Measurements from ENCODE around the gene MMD2. TPM values are rescaled to one million over a fixed set of nuclear protein-coding genes. Genes with fewer than 3 reads are reported as not detected.
"Not testable (repeated sequence)": the region's sequence is repeated elsewhere in the genome, so short reads cannot be mapped to it uniquely, and the experiment has no call there.

Gene MMD2
- total RNA-seq, 1 donor from 2014 or later = not detected

DNA sequence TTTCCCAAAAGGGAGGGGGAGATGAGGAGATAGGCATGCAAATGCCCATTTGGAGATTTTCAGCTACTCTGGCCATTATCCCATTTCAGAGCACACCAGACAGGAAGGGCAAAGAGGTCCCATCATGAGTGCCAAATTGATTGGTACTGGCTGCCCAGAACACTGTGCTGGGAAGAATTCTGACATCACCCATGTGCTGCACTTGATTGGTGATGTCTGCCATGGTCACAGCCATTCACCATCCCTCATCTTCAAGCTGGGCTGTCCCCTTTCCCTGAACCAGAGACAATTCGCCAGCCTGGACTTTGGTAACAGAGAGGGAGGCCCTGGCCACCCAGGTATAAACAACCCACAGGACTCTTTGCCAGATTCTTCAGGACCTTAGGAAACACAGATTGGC, 52.3 kb downstream of the MMD2 start:
- ATAC-seq = no peak

DNA sequence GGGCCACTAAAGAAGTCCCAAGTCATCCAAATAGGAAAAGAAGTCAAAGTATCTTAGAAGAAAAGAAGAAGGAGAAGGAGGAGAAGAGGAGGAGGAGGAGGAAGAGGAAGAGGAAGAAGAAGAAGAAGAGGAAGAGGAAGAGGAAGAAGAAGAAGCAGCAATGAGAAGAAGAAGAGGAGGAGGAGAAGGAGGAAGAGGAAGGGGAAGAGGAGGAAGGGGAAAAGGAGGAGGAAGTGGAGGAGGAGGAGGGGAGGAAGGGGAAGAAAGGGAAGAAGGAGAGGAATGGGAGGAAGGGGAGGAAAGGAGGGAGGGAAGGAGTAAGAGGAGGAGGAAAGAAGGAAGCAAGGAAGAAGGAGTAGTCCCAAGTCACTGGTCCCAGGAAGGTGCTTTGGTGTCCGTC, 53.8 kb downstream of the MMD2 start:
- DNase-seq = no peak
- no peak for ATAC-seq
- intact Hi-C loops (cut with micrococcal nuclease) = no loop called here

More for the DNA sequence above, 52.3 kb downstream of the MMD2 start:
- intact Hi-C loops (cut with micrococcal nuclease) = no loop called here
- no peak for DNase-seq

DNA sequence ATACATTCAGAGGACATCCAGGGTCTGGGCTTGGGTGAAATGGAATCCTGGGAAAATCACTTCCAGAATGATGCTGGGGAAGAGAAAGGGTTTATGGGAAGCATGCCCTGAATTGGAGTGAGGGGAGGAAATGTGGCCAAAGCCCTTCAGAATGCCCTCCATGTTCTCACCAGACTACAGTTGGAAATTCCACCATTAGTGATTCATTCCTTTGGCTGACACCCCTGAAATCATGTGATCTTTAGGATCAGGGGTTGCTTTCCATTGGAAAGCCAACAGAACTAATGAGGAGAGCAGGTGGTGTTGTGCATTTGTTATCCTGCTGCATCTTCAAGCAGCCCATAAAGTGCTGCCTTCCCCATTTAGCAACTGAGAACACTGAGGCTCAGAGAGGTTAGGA, 54.6 kb downstream of the MMD2 start:
- intact Hi-C loops (cut with micrococcal nuclease) = no loop called here
- ATAC-seq (no peak), DNase-seq (no peak)

DNA sequence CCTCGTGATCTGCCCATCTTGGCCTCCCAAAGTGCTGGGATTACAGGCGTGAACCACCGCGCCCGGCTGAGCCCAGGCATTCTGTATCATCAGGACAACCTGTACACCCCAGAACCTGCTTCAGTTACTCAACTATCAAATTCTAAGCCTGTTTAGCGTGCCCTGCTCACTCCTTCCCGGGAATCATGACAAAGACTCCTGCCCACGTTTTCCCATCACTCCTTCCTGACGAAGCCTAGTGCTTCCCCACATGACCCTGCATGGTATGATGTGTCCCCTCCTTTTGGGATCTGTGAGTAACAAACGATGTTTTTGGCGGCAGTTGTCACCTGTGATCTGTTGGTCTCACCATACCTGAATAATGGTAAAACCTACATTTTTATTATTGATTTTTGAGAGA, 63.2 kb downstream of the MMD2 start:
- ATAC-seq (no peak), DNase-seq (no peak)
- intact Hi-C loops (cut with micrococcal nuclease) = no loop called here

DNA sequence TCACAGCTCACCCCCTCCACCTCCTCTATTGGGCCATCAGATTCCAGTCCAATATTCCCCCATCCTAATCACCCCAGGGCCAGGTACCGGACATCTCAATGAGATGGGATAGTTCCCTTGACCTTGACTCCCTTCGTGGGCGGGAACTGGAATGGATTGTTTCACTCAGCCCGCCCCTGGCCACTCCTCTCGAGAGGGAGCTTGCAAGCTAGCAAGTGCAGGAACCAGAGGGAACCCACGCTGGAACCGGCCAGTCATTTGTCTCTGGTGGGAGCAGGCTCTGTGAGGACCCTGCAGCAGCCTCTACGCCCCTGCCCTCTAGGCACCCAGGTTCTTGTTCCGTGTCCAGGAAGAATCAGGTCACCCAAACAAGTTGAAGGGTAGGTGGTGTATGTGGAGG, 64.5 kb downstream of the MMD2 start:
- intact Hi-C loops (cut with micrococcal nuclease) = no loop called here
- no peak for ATAC-seq
- no peak for DNase-seq

DNA sequence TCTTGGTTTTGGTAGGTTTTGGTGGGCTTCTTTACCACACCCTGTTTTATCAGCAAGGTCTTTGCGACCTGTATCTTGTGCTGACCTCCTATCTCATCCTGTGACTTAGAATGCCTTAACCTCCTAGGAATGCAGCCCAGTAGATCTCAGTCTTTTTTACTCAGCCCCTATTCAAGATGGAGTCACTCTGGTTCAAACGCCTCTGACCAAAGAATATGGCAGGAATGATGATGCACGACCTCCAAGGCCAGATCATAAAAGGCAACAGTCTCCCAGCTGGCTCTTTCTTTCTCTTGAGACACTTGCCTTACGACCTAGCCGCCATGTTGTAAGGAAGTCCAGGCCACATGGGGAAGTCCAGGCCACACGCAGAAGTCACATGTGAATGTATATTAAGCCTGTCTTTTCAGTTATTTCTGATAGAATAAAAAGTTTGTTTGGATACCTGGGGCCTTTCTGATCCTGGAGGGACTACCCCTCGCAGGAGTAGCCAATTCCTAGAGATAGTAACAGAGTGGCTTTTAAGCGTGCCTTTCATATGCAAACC, 65.0 kb downstream of the MMD2 start:
- intact Hi-C loops (cut with micrococcal nuclease) = no loop called here
- DNase-seq = no peak
- ATAC-seq = no peak

DNA sequence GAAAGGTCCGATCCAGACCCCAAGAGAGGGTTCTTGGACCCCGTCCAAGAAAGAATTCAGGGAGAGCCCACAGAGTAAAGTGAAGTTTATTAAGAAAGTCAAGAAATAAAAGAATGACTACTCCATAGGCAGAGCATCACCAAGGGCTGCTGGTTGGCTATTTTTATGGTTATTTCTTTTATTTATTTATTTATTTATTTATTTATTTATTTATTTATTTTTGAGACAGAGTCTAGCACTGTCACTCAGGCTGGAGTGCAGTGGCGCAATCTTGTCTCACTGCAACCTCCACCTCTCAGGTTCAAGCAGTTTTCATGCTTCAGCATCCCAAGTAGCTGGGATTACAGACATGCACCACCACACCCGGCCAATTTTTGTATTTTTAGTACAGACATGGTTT, 65.8 kb downstream of the MMD2 start:
- ATAC-seq; DNase-seq; intact Hi-C loops (cut with micrococcal nuclease): not testable (repeated sequence)

DNA sequence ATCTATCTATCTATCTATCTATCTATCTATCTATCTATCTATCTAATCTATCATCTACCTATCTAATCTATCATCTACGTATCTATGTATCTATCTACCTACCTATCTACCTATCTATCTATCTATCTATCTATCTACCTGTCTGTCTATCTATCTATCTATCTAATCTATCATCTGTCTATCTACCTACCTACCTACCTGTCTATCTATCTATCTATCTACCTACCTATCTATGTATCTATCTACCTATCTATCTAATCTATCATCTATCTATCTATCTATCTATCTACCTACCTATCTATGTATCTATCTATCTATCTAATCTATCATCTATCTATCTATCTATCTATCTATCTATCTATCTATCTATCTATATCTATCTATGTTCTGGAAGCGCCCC, 67.5 kb downstream of the MMD2 start:
- intact Hi-C loops (cut with micrococcal nuclease); DNase-seq; ATAC-seq: not testable (repeated sequence)

DNA sequence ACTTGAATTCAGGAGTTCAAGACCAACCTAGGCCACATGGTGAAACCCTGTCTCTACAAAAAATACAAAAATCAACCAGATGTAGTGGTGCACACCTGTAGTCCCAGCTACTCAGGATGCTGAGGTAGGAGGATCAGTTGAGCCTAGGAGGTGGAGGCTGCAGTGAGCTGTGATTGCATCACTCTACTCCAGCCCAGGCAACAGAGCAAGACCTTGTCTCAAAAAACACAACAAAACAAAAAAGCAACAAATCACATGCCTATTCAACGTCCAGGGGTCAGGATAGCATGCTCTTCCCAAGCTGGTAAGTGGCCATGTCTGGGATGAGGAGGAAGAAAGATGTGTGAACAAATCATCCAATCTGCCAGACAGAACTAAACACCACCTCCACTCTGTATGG, 69.3 kb downstream of the MMD2 start:
- intact Hi-C loops (cut with micrococcal nuclease) = no loop called here
- DNase-seq (no peak), ATAC-seq (no peak)

DNA sequence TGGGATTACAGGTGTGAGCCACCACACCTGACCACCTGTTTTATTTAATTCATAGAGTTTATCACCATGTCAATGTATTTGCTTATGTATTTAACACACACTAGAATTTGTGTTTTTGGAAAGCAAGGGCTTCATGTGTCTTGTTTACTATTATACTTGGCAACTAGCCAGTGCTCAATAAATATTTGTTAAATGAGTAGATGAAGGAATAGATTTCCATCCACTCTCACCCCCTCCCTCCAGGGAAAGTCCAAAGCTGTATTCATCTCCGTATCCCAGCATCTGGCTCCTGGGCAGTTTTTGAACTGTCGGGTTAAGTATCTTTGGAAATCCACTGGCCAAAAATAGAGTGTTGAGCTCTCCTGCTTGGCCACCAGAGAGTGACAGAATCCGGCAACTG, 70.8 kb downstream of the MMD2 start:
- ATAC-seq (no peak), DNase-seq (no peak)
- intact Hi-C loops (cut with micrococcal nuclease) = no loop called here

DNA sequence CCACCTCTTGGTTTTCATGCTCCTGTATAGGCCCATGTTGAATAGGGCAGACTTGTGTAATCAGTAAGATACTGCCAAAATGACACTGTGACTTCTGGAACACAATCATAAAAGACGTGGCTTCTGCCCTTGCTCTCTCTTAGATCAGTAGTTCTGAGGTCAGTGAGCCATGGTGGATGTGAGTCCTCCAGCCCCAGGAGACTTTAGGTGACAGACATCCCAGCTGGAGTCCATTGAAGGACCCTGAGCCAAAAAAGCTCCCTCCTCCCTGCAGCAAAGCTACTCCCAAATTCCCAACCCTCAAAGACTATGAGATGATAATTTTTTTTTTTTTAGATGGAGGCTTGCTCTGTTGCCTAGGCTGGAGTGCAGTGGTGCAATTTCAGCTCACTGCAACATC, 72.3 kb downstream of the MMD2 start:
- DNase-seq = no peak
- no peak for ATAC-seq
- intact Hi-C loops (cut with micrococcal nuclease) = no loop called here

DNA sequence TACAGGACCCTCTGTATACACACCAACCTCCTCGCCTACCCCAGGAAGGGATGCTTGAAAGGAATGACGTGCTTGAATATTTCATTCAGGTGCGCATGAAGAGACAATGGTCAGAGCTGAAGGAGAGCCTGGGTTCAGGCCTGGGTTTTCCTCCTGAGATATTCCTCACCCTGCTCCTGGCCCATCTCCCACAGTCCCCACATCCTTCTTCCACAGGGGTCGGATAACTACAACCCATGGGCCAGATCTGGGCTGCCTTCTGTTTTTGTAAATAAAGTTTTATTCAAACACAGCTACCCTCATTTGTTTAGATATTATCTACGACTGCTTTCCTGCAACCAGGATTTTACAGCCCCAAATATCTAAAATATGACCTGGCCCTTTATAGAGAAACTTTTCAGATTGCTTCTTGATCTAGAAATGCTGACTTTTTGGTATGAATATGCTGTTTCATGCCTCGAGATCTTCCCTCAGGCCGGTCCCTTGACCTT, 73.6 kb downstream of the MMD2 start:
- ATAC-seq (no peak), DNase-seq (no peak)
- intact Hi-C loops (cut with micrococcal nuclease) = no loop called here

DNA sequence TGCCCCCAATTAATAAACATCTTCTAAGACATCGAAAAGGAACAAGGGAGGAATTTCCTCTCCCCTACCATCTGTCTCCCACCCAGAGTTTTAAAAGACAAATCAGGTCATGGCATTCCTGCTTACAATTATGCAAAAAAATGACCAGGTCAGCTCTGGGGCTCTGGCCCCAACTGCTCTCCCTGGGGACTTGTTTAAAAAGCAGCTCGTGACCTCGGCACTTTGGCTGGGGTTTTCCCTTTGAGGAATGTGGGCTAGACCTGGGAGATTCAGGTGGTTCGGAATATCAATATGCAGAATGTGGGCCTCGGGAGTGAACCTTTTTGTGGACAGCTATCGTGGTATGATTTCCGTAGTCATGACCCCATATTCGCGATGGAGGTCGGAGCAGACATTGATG, 74.8 kb downstream of the MMD2 start:
- DNase-seq = no peak
- intact Hi-C loops (cut with micrococcal nuclease) = no loop called here

DNA sequence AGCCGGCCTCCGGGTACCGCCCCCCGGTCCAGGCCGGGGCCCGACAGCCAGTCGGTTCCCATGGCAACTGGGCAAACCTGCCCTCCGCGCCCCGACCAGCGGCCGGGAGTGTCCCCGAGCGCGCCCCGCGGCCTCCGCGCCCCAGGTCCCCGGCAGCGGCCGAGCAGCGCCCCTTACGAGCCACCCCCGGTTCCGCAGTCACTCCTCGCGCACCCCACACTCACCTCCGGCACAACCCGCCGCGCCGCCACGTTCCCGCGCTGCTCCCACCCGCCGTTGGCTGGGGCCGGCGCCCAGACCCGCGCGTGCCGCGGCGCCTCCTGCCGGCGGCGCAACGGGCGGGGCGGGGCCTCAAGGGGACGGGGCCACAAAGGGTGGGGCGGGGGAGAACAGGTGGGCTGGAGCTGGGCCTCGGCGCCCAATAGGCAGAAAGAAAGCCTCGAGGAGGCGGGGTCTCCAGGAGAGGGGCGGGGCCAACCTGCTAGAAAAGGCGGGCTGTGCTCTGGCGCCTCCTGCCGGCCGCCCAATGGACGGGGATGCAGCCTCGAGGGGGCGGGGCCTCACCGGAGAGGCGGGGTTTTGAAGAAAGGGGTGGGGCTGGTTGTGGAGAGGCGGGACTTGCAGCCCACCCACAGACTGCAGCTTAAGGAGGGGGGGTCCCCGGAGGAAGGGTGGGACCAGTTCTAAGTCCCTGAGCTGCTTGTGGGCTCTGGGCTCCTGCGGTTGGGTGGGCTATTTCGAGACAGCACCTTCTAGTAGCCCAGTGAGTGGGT, 75.4 kb downstream of the MMD2 start, which contains the start of gene RADIL:
TSS of gene RADIL (minus strand) at position 345 of the 773 bp plus-strand sequence. CDS start 5,577 bp downstream, outside the sequence.
- peak; percentile 96 for DNase-seq
- ATAC-seq = peak; percentile 92
- intact Hi-C loops (cut with micrococcal nuclease) = no loop called here

More for the DNA sequence above, 74.8 kb downstream of the MMD2 start:
- ATAC-seq = no peak

DNA sequence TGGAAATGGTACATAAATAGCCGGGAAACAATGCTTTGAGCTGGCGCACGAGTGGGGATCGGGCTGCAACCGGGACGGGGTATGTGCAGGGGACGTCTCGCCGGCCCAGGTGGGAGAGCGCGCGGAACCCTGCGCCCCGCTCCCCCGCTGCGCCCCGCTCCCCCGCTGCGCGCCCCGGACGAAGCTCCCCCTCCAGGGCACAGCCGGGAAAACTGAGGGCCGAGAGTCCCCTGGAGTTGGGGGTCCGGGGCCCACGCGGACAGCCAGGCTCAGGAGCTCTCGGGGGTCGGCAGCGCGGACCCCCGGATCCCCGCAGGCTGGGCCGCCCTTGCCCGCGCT, 76.0 kb downstream of the MMD2 start:
- intact Hi-C loops (cut with micrococcal nuclease) = no loop called here
- no peak for DNase-seq
- no peak for ATAC-seq

DNA sequence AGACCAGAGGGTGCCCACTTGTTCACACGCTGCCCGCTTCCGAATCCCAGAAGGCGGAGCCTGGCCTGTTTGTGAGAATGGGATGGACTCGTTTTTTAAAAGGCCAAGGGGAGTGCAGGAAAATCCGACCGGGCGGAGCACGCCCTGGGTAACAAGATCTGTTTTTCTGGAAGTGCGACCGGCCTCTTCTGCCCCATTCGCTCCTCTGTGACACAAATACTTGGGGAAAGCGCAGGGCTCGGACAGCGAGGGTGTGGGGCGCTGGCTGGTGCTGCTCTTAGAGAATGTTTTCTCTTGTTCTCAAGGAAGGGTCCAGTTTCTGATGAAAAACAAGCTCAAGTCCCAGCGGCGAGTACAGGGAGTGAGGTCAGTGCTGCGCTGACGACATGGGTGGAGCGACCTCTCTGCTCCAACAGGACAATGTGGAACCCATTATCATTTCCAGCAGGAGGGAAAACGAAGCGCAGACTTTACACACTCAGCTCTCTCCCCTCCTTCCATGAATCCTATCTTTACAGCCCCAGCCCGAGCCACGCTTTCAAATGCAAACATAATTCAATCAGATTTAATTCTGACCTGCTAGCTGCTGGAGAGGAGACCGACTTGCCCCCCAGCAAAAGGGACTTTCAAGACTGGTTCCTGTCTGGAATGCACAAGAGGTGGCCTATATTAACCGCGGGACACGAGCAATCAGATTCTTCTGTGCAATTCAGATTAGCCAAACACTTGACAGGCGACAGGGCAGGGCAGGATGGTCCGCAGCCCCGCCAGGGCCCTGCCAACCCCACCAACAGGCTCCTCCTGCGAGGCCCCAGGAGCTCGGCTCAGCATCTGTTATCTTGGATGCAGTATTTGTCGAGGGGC, 76.6 kb downstream of the MMD2 start:
- intact Hi-C loops (cut with micrococcal nuclease) = no loop called here
- peak; percentile 78 for ATAC-seq
- peak; percentile 77 for DNase-seq

DNA sequence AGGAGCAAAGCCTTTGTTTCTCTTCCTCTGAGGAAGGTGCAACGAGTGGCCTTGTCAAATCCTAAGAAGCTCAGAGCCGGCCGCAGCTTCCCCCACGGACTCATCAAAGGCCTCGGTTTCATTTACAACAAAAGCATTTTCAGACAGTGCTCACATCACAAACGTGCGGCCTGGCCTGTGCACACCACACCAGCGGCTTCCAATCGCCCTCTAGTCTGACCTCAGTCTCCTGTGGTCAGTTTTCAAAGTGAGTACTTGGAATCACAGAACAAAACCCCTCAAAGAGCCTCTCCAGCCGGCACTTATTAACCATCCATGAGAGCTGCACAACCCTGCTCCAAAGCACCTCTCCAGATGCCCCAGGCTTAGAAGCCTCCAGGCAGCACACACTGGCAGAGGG, 78.8 kb downstream of the MMD2 start:
- intact Hi-C loops (cut with micrococcal nuclease) = no loop called here
- DNase-seq (no peak), ATAC-seq (no peak)

DNA sequence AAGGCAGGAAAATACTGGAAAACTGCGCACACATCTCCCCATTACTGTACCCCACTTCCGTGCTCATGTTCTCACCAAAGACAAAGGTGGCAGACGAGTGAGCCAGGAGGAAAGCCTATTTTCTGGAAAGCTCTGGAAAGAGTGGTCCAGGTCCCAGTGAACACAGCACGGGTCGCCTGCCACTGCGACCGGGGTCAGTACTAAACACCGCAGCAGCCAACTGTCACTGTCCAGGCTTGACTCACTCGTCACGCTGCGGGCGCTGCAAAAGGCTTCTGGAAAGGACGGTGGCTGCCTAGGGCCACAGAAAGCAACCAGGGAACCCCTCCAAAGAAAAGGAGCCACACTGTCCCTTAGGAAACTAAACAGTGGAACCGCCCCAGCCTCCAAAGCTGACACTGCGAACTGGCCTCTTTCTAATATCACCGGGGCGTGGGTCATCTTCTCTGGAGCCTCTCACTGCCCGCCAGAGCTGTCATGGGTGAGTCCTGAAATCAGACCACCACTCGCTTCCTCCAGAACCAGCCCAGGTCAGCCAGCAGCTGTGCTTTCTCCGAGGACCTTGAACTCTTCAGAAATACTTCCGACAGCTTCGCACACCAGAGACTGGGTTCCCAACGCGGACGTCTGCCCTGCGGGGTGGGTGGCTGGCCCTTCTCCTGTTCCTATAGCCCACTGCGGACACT, 79.4 kb downstream of the MMD2 start:
- intact Hi-C loops (cut with micrococcal nuclease) = no loop called here
- ATAC-seq = no peak
- no peak for DNase-seq

Data from left ventricle myocardium superior (tissue), 1 donor.